Sigmoid colon (tissue), 3 donors: ENCODE results near the gene PCOLCE2.

Experiments used
- CTCF ChIP-seq, 4 experiments: fragments of 450-650 bp in 3 of 4; fragments of 200-600 bp in 1 of 4; IDR thresholded peaks; one replicate each; pipeline ENCODE4 v1.5.1; 2016 to 2019; ENCODE audit warnings: antibody characterized with exemption in 4 of 4, mild to moderate bottlenecking in 3 of 4, moderate library complexity in 2 of 4
- POLR2A ChIP-seq, 2 donors: fragments of 450-650 bp; IDR thresholded peaks; one replicate each; pipeline ENCODE4 v1.6.1; 2016; ENCODE audit warnings: antibody characterized with exemption in 2 of 2, mild to moderate bottlenecking in 2 of 2, moderate library complexity in 2 of 2

GRCh38 chr3:142817897-142818296 is 71.0 kb downstream of the PCOLCE2 start:
- no peak for TF ChIP-seq CTCF (IDR thresholded peaks at IDR 0.05)
- TF ChIP-seq POLR2A (IDR thresholded peaks at IDR 0.05), result no peak
